Fibroblast of skin of right quadriceps (primary cell): ENCODE data around the gene CREBBP.
"Not testable (repeated sequence)": the region's sequence is repeated elsewhere in the genome, so short reads cannot be mapped to it uniquely, and the experiment has no call there.

Source experiments
- DNase-seq: peaks from one replicate; pipeline ENCODE4 v3.0.0-alpha.2; 2013

Gene CREBBP

DNA sequence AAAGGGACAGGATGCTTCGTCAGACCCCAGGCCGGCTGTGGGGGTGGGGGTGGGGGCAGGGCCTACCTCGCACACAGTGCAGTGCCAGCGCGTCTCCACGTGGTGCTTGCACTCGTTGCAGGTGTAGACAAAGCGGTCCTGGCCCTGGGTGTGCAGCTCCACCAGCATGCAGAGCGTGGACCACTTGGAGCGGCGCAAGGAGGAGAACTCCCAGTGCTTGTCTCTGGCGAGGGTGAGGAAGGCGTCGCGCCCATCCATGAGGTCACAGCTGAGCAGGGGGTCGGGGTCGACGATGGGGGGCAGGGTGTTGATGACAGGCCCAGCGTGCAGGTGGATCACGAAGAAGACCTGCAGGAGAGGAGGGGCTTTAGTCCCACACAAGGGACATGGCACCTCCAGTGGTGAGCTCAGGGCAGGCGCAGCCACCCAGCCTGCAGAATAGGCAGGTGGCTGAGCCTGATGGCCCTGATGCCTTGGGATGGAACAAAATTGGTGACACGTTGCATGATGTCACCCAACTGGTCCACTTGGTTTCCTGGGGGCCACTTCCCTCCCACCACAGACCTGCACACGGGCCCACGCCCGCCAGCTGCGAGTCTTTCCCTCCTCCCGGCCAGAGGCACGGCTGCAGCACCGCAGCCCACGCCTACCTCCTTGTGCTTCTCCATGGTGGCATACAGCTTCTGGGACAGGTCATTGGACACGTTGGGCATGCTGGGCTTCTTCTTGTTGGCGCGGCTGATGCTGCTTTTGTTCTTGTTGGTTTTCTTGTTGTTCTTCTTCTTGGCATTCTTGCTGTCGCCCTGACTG, 149.2 kb downstream of the CREBBP start:
- DNase-seq = no peak

DNA sequence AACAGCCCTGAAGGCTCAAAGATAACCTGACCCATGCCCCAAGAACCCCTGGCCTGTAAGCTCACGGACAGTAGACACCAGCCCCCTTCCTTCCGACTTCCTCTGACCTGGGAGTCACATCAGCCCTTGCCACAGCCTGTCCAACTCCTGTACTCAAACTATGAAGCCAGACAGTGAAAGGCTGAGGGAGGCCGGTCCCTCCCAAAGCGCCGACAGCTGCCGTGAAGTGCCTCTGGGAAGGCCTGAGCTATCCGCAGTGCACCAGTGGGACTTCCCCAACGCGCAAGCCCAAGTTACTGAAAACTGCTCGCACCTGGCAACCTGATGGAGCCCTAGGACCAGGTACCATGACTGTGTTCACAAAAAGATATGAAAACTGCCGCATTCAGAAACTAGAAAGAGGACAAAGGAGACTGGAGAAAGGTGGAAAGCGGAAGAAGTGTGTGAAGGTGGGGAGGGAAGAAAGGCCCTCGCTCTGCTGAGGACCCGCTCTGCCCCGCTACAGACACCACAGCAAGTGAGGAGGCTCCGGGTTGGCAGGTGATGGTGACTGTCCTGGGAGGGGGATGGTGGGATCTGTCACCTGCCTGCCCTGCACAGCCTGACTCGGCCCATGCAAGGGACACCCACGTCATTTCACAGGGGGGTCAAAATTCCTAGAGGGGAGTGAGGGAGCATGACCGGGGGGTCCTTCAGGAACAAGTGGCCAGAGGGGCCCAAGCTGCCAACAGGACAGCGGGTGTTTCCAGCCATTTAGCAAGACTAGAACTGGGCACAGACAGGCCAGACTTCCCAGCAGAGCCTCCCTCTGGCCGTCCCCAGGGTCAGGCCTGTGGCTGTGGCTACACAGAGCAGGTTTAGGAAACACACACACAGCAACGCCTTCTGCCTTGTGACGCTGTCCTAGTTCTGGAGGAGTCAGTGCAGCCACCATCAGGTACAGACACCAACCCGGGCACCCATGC, 150.1 kb downstream of the CREBBP start:
- DNase-seq = no peak

DNA sequence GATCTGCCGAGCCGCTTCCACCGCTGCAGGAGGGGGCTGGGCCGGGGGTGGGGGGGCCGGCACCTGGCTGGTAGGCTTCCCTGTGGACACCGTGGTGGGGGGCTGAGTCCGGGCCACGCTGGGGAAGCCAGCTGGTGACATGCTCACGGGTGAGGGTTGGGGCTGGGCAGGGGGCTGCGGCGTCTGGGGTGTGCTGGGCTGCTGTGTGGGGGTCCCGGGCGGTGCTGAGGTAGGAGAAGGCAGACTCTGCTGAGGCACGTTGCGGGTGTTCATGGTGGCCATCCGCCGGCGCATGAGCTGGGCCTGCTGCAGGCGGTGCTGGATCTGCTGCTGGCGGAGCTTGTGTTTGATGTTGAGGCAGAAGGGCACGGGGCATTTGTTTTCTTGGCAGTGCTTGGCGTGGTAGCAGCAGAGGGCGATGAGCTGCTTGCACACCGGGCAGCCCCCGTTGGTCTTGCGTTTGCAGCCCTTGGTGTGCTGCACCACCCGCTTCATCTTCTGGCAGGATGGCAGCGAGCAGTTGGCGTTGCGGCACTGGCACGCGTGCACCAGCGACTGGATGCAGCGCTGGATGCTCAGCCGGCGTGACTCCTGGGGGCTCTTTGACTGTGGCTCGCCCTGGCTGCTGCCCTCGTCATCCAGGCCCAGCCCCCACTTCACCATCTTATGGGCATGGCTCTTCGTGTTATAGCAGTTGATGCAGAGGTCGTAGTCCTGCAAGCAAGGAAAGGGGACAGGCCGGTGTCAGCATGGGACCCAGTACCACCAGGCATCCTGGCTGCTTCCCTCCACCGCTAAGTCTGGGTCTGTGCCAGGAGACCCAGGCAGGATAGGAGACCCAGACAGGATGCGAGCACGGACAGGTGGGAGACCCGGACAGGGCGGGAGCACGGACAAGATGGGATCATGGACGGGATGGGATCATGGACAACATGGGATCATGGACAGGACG, 151.1 kb downstream of the CREBBP start:
- no peak for DNase-seq

DNA sequence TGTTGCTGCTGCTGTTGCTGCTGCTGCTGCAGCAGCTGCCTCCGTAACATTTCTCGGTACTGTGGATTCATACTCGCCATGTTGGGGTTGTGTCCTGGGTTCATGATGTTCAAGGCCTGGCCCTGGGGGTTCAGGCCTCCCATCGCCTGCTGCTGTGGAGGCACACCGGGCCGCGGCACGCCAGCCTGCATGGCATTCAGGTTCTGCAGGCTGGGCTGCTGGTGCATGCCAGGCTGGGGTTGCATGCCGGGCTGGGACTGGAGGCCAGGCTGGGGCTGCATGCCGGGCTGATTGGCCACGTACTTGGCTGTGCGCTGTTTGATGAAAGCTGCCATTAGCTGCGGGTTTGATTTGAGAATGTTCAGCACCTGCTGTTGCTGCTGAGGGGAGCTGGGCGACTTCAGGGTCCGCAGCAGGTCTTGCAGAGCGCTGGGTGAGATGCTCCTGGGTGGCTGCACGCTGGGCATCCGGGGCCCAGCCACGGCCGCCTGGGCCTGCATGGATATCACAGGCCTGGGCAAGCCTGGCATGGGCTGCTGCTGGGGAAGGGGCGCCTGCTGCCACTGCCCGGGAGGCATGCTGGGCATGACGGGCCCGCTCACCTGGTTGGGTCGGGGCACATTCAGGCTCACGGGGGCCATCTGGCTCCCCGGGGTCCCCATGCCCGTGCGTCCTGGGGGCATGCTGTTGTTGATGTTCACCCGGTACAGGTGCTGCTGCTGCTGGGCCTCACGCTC, 151.9 kb downstream of the CREBBP start:
- DNase-seq = no peak

DNA sequence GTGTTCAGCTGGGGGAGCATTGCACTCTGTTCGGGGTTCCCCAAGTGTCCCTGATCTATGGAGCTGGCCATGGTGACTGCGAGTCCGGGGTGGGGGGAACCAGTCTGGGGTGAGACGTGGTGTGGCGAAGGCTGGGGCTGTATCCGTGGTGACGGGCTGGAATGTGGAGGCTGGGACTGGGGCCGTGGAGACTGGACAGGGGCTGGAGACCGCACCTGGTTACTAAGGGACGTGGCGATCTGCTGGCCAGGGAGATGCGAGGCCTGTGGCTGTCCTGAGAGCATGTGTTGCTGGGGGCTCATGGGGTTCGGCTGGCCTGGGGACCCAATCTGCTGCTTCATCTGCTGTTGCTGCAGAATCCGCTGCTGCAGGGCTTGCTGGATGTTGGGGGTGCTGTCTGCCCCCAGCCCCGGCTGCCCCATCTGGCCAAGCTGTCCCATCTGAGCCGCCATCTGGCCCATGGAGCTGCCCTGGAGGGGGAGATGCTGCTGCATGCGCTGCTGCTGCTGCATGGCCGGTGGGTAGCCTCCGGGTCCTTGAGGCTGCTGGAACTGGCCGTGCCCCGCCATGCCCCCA, 152.6 kb downstream of the CREBBP start:
- DNase-seq = no peak

DNA sequence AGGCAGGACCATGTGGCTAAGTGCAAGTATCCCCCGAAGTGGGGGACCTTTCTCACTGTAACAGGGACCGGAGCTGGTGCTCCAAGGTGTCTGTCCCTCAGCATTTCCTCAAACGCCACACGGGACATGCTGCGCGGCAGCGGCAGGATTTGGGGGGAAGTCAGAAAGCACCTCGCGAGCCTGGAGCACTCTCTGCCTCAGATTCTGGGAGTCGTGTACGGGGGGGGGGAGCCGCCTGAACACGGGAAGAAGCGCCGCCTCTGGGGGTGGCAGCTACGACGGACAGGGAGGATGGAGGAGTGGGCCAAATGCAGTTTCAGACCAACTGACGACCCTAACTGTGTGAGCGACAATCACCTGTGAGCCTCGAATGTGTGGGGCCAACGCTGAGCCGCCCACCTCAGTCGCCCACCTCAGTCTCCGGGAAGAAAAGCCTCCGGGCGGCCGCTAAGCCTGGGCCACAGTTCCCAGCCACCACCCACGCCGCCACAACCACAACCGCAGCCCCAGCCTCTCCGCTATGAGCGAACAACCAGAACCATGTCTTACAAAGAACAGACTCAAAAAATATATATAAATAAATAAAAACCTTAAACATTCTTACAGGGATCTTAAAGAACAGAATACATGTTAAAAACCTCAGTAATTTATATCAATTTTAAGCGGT, 154.4 kb downstream of the CREBBP start:
- DNase-seq = no peak

DNA sequence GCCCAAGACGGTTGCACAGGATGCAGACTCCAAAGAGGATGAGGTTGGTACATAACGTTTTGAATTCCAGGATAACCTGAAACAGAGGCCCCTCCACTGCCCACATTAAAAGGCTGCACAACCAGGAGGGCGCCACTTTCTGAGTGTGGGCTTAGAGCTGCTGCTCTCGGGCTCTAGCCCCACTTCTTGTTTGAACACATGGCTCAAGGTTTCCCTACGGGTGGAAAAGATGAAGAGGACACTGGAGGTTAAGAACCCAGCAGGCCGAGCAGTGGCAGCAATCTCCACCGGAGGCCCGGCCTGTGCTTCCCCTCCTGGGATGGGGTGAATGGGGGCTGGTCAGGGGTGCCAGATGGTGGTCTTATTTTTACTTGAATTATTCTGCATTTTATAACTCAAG, 155.2 kb downstream of the CREBBP start:
- DNase-seq = no peak

DNA sequence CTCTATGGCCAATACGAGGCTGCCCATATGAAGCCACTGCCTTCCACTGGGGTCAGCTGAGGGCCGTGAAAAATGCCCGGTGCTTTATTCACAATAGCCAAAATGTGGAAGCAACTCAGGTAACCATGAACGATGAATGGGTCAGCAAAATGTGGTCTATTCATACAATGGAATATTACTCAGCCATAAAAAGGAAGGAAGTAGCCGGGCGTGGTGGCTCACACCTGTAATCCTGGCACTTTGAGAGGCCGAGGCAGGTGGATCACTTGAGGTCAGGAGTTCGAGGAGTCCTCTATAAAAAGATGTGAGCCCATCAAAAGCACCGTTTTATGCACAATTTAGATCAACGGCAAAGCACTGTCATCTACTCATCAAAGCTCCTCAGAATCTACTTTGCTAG, 158.0 kb downstream of the CREBBP start:
- no peak for DNase-seq

DNA sequence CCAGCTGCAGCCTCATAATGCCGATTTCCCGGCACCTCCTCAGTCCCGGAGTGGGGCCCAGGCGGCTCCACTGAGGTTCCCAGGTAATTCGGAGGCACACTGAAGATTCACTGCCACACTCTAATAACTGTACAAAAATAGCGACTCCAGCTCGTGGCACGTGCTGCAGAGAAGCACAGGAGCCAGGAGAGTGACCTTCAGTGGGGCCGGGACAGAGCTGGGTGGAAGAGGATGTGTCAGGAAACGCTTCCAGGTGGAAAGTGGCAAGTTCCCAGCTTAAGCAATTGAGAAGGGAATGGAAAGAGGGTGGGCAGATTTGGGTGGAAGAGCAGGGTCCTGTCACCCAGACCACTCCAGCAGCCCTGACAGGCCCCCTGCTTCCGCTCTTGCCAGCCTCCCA, 160.1 kb downstream of the CREBBP start:
- DNase-seq = no peak

DNA sequence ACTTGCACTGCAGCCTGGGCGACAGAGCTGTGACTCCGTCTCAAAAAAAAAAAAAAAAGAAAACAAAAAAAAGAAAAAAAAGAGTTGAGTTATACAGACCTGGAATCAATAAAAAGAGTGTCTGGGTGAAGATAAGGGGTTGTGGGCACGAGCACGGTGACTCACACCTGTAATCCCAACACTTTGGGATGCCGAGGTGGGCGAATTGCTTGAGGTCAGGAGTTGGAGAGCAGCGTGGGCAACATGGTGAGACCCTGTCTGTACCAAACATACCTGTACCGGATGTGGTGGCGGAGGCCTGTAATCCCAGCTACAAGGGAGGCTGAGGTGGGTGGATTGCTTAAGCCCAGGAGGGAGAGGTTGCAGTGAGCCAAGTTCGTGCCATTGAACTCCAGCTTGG, 161.9 kb downstream of the CREBBP start:
- no peak for DNase-seq

DNA sequence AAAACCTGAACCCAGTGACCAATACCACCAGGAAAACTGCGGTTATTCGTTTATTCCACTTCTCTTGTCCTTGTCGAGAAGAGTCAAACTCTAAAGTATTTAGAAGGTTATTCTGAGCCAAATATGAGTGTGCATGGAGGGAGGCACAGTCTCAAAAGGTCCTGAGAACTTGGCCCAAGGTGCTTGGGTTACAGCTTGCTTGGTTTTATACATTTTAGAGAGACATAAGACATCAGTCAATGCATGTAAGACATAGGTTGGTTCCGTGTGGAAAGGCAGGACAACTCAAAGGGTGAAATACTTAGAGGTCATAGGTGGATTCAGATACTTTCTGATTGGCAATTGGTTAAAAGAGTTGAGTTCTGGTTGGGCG, 162.5 kb downstream of the CREBBP start:
- DNase-seq = no peak

DNA sequence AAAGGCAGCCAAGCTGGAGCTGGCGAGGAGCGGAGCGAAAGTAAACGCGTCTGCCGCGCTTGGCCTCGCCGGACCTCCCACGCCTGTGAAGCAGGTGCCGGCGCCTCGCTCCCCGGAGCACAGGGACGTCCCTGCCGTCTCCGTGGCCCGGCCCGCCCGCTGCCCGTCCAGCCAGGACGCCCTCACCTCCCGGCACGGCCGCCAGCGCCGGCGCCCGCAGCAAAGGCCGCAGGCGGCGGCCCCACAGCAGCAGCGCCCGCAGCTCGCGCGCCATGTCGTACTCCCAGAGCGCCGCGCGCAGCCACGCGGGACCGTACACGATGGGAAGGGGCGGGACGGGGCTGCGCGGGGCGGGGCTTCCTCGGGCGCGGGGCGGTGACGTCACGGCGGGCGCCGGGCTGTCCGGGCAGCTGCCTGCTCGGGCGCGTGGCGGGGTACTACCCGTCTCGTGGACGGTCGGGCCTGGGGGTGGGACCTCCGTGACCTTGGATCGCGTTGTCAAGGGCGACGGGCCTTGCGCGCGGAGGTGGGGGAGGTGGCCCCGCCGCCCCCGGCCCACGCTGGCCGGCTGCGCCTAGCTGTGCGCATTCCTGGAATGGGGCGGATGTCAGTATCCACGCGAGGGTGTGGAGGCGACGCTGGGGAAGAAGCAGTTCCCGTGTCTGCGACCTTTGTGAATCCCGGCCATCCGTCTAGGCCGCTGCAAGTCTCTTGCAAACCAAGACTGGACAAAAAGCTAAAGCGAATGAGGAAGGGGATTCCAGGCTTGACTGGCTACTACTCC, 163.1 kb downstream of the CREBBP start, which contains the start of gene TRAP1:
Gene TRAP1, minus strand, starts transcription at position 290 of the 784 bp plus-strand sequence. Its CDS starts 16 bp downstream, at position 274.
- peak; percentile 77 for DNase-seq

DNA sequence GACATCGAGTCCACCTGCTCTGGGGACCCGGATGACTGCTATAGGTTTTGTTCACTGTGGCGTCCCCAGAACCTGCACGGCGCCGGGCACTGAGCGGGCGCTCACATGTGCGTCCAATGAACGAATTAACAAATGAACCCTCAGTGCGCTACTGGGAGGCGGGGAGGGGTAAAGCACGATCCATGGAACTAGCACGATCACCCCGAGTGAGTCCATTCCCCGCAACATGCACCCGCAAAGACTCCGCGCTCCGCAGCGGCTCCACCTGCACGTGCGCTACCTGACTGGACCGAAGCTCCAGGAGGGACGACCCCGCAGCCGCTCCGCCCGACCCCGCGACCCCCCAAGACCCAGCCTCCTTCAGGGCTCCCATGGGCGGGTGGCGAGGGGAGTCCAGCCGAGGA, 163.7 kb downstream of the CREBBP start:
- no peak for DNase-seq

DNA sequence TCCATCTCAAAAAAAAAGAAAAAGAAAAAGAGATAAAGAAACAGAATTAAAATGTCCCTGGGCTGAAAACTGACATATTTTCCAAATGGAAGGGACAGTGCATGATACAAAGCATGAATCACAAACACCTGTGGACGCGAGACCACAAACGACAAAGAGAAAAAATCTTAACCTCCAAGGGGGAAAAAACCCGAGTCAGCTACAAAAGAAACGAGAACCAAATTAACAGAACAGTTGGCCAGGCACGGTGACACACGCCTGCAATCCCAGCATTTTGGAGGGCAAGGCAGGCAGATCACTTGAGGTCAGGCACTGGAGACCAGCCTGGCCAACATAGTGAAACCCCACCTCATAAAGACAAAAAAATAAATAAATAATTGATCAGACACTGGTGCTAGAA, 165.1 kb downstream of the CREBBP start:
- no peak for DNase-seq

DNA sequence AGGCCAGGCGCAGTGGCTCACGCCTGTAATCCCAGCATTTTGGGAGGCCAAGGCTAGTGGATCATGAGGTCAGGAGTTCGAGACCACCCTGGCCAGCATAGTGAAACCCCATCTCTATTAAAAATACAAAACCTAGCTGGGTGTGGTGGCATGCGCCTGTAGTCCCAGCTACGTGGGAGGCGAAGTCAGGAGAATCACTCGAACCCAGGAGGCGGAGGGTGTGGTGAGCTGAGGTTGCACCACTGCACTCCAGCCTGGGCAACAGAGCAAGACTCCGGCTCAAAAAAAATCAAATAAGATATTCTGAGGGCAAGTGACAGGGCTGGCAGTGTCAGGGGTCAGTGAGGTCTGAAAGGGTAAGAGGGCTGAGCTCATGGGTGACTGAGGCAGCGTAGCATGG, 166.1 kb downstream of the CREBBP start:
- DNase-seq = not testable (repeated sequence)

DNA sequence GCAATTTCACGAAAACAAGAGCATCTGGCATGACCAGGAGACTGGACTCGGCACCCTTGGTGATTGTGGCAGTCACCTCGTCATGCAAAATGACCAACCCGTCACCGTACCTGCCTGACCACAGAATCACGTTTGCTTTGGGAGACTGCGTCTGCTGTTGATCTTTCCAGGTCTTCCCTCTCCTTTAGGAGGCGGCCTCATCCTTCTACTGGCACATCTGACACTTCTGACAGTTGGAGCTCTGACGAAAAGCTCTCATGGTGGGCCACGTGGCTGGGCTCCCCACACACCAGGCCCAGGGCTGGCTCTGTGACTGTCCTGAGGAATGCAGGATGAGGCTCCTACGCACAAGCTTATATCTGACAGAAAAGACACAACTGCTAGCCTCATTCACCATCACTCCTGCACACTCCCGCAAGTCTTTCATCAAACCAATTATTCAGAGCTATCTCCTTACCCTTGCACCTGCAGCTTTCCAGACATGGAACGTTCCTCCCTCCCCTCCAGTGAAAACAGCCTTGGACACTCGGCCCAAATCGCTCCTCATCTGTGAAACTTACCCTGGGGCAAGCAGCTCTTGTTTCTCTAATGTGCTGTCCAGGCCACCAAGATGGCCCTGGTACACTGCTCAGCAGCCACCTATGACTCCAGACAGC, 166.8 kb downstream of the CREBBP start:
- DNase-seq = no peak

DNA sequence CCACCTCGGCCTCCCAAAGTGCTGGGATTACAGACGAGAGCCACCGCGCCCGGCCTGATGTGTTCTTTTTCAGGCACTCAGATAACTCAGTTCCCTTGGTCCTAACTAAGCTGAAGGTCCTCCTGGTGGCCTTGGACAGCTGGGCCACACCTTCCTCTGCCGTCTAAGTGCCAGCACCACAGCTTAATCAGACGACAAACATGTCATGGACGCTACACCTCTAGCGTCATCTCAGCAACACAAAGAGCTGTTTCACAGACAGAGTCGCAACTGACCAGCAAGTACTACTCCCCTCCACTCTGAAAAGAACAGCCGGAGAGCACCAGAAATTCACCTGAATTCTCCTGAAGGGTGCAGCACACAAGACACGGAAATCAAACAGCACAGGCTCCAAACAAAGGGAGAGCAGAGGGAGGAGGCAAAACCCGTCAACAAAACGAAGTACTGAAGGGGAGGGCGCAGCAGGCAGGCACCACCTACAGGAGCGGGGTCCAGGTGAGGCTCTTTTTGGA, 167.6 kb downstream of the CREBBP start:
- no peak for DNase-seq

DNA sequence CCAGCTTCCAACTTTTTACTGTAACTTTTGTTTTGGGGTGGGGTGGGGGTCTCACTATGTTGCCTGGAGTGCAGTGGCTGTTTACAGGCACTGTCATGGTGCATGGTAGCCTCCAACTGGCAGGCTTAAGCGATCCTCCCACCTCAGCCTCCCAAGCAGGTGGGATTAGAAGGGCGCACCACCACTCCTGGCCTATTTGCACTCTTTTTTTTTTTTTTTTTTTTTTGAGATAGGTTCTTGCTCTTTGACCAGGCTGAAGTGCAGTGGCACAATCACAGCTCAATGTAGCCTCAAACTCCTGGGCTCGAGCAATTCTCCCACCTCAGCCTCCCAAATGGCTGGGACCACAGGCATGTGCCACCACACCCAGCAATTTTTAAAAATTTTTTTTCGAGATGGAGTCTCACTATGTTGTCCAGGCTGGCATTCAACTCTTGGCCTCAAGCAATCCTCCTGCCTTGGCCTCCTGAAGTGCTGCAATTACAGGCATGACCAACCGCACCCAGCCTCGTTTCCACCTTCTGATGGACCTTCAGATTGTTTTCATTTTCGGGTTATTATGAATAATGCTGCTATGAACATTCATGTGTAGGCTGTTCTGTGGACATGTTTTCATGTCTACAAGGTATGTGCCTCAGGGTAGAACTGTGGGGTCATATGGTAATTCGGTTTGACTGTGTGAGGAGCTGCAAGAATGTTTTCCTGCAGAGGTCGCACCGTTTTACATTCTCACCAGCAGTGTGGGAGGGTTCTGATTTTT, 174.1 kb downstream of the CREBBP start:
- DNase-seq = no peak

DNA sequence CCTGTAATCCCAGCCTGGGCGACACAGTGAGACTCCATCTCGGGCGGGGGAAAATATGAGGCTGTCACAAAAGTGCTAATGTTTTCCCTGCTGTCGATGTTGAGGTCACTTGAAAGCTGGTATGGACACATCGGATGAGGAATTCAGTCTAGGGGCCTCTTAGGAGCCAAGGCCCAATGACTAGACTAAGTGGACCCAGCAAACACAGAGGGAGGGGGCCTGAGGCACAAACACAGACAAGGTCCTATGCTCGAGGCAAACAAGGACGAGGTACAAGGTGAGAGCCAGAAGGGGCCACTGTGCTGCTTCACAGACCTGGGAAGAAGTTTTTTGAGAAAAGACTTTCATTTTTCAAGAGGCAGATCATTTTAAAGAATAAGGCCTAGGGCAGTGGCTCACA, 178.4 kb downstream of the CREBBP start:
- no peak for DNase-seq
